HepG2 (cell line): ENCODE results near the gene CCDC86. TPM values are rescaled to one million over a fixed set of nuclear protein-coding genes. Genes with fewer than 3 reads are reported as not detected.
A peak's percentile ranks its signal among the peaks of the same experiment; 100 is the strongest.

Experiments used
- ATF7-NPFF ChIP-seq: sonication (generic); formaldehyde crosslinking; IDR thresholded peaks from 2 replicates; pipeline ENCODE4 v1.8.1; 2023; ENCODE audit warnings: mild to moderate bottlenecking, low read depth, missing genetic modification reagents, moderate library complexity
- CTCF ChIP-seq: sonication (generic); formaldehyde crosslinking; IDR thresholded peaks from 2 replicates; pipeline ENCODE4 v1.5.0; 2020; ENCODE audit warnings: mild to moderate bottlenecking, missing genetic modification reagents, moderate library complexity
- ESRRA ChIP-seq: sonication (generic); formaldehyde crosslinking; IDR thresholded peaks from 2 replicates; pipeline ENCODE4 v1.5.1; 2020; ENCODE audit warnings: mild to moderate bottlenecking, low read depth, missing genetic modification reagents
- HOXA3 ChIP-seq: sonication (generic); formaldehyde crosslinking; IDR thresholded peaks from 2 replicates; pipeline ENCODE4 v1.5.0; 2020; ENCODE audit warnings: missing genetic modification reagents
- KDM5A ChIP-seq: fragments of 200-600 bp; sonication (generic); IDR thresholded peaks from 2 replicates; pipeline ENCODE4 v1.7.0; 2018; ENCODE audit warnings: antibody characterized with exemption, mild to moderate bottlenecking, low read length, borderline replicate concordance
- NFE2 ChIP-seq: sonication (generic); formaldehyde crosslinking; IDR thresholded peaks from 2 replicates; pipeline ENCODE4 v1.4.0; 2020; ENCODE audit warnings: missing genetic modification reagents
- PRDM10 ChIP-seq: sonication (generic); formaldehyde crosslinking; IDR thresholded peaks from 2 replicates; pipeline ENCODE4 v1.4.0; 2020; ENCODE audit warnings: low read depth, missing genetic modification reagents
- RAD21 ChIP-seq: fragments of 450-650 bp; formaldehyde crosslinking; IDR thresholded peaks from 2 replicates; pipeline ENCODE4 v1.5.0; 2020; ENCODE audit warnings: mild to moderate bottlenecking
- RXRB ChIP-seq: IDR thresholded peaks from 2 replicates; pipeline ENCODE4 v1.6.1; 2016; ENCODE audit warnings: borderline replicate concordance, missing genetic modification reagents, missing compliant biosample characterization
- SMAD1 ChIP-seq: sonication (generic); formaldehyde crosslinking; IDR thresholded peaks from 2 replicates; pipeline ENCODE4 v1.4.0; 2020; ENCODE audit warnings: missing genetic modification reagents, low read depth, mild to moderate bottlenecking, borderline replicate concordance
- SMARCE1 ChIP-seq: fragments of 450-650 bp; IDR thresholded peaks from 2 replicates; pipeline ENCODE4 v1.6.1; 2017; ENCODE audit warnings: borderline replicate concordance
- SNAPC2 ChIP-seq: sonication (generic); formaldehyde crosslinking; IDR thresholded peaks from 2 replicates; pipeline ENCODE4 v1.8.1; 2022; ENCODE audit warnings: mild to moderate bottlenecking, missing genetic modification reagents
- SP140L ChIP-seq: sonication (generic); formaldehyde crosslinking; IDR thresholded peaks from 2 replicates; pipeline ENCODE4 v1.4.0; 2020; ENCODE audit warnings: missing genetic modification reagents, borderline replicate concordance
- STAG1 ChIP-seq: sonication (generic); formaldehyde crosslinking; IDR thresholded peaks from 2 replicates; pipeline ENCODE4 v1.4.0; 2020; ENCODE audit warnings: missing genetic modification reagents
- TEAD3 ChIP-seq: optimal IDR thresholded peaks from 2 replicates; pipeline ENCODE3; 2016; ENCODE audit warnings: borderline replicate concordance
- THAP7 ChIP-seq: sonication (generic); formaldehyde crosslinking; IDR thresholded peaks from 2 replicates; pipeline ENCODE4 v1.8.1; 2023; ENCODE audit warnings: mild to moderate bottlenecking, missing genetic modification reagents
- WIZ ChIP-seq: sonication (generic); formaldehyde crosslinking; IDR thresholded peaks from 2 replicates; pipeline ENCODE4 v1.5.1; 2020; ENCODE audit warnings: mild to moderate bottlenecking, missing genetic modification reagents
- ZBTB3 ChIP-seq: sonication (generic); formaldehyde crosslinking; IDR thresholded peaks from 2 replicates; pipeline ENCODE4 v1.4.0; 2020; ENCODE audit warnings: low read depth, mild to moderate bottlenecking, moderate library complexity, missing genetic modification reagents, borderline replicate concordance
- ZNF296 ChIP-seq: sonication (generic); formaldehyde crosslinking; conservative IDR thresholded peaks from 2 replicates; pipeline ENCODE4 v1.5.0; 2020; ENCODE audit warnings: mild to moderate bottlenecking, missing genetic modification reagents
- ZNF660 ChIP-seq: sonication (generic); formaldehyde crosslinking; IDR thresholded peaks from 2 replicates; pipeline ENCODE4 v1.5.1; 2020; ENCODE audit warnings: mild to moderate bottlenecking, low read depth, missing genetic modification reagents, borderline replicate concordance
- ZNF75D ChIP-seq: sonication (generic); formaldehyde crosslinking; IDR thresholded peaks from 2 replicates; pipeline ENCODE4 v1.8.1; 2023; ENCODE audit warnings: missing genetic modification reagents, mild to moderate bottlenecking, borderline replicate concordance
- ZNF766 ChIP-seq: sonication (generic); formaldehyde crosslinking; IDR thresholded peaks from 2 replicates; pipeline ENCODE4 v1.5.0; 2020; ENCODE audit warnings: missing genetic modification reagents, borderline replicate concordance
- ZNF891 ChIP-seq: sonication (generic); formaldehyde crosslinking; IDR thresholded peaks from 2 replicates; pipeline ENCODE4 v1.5.0; 2020; ENCODE audit warnings: mild to moderate bottlenecking, missing genetic modification reagents
- polyA plus RNA-seq, 8 experiments: library from polyadenylated mRNA; depleted of rRNA in 3 of 8; stranded (reverse) in 7 of 8; unstranded in 1 of 8; fragments of >200 nt; fragmentation: Illumina TruSeq in 4 of 8; extraction: Trizol in 4 of 8; gene quantifications; 2 replicates each; pipeline versions ENCODE4 v1.2.1 to v1.2.3, GENCODE V29; 2011 to 2016; ENCODE audit warnings: low read depth in 4 of 8, missing spikeins in 1 of 8, mixed read lengths in 1 of 8; ENCODE audit not compliant: insufficient read depth in 1 of 8
- total RNA-seq, 5 experiments: library from RNA; depleted of rRNA; stranded (reverse); fragments of >200 nt; fragmentation: Illumina TruSeq; extraction: Trizol; gene quantifications; 2 replicates each; pipeline ENCODE4 v1.2.3, GENCODE V29; 2016; ENCODE audit warnings: low read depth in 1 of 5

Gene CCDC86
- total and polyA plus RNA-seq, 2 of the 13 experiments (the other 11 are each of a cell fraction or from before 2014, with no cell fraction given), result 33.8 to 37.6 TPM

GRCh38 chr11:60899046-60899936 is 57.4 kb downstream of the CCDC86 start (continued):
- TF ChIP-seq ZNF296 (CRISPR knock-in tag), result no peak
- no peak for TF ChIP-seq ESRRA
- no peak for TF ChIP-seq KDM5A
- no peak for TF ChIP-seq ZNF766 (CRISPR knock-in tag)
- no peak for TF ChIP-seq SP140L (CRISPR knock-in tag)
- TF ChIP-seq PRDM10 (CRISPR knock-in tag), result no peak
- no peak for TF ChIP-seq WIZ (CRISPR knock-in tag)
- TF ChIP-seq ZBTB3, result no peak
- TF ChIP-seq ATF7-NPFF (CRISPR knock-in tag), result no peak
- peak; percentile 71 for TF ChIP-seq STAG1 (CRISPR knock-in tag)
- peak; percentile 7; the same call in 1 of the 2 replicates for TF ChIP-seq RXRB (CRISPR knock-in tag)
- TF ChIP-seq THAP7, result no peak
- TF ChIP-seq SMAD1, result no peak
- no peak for TF ChIP-seq SNAPC2 (CRISPR knock-in tag)
- TF ChIP-seq ZNF891 (CRISPR knock-in tag), result no peak
- TF ChIP-seq HOXA3, result no peak
- TF ChIP-seq SMARCE1, result no peak
- peak; percentile 24 for TF ChIP-seq TEAD3 (CRISPR knock-in tag)
- TF ChIP-seq CTCF (CRISPR knock-in tag), result peak; percentile 86
- TF ChIP-seq ZNF75D (CRISPR knock-in tag), result no peak
- TF ChIP-seq ZNF660, result no peak
- TF ChIP-seq NFE2, result peak; percentile 52; the same call in 1 of the 2 replicates
- TF ChIP-seq RAD21 (CRISPR knock-in tag), result peak; percentile 51
